ENCODE results near the gene LRFN2.

LRFN2 gene

GRCh38 chr6:40373267-40373666 is 213.9 kb downstream of the LRFN2 start:
- H3K4me3 ChIP-seq (ENCODE audit: low read length), result no peak overlapping the region
- no peak for DNase-seq (ENCODE audit: low read depth, low spot score)

GRCh38 chr6:40371621-40372020 is 215.5 kb downstream of the LRFN2 start:
- no peak for DNase-seq (ENCODE audit: low read depth, low spot score)
- no peak overlapping the region for H3K4me3 ChIP-seq (ENCODE audit: low read length)

GRCh38 chr6:40371095-40371494 is 216.1 kb downstream of the LRFN2 start:
- H3K4me3 ChIP-seq (ENCODE audit: low read length), result no peak overlapping the region
- DNase-seq (ENCODE audit: low read depth, low spot score), result no peak

GRCh38 chr6:40369891-40370290 is 217.3 kb downstream of the LRFN2 start:
- no peak for DNase-seq (ENCODE audit: low read depth, low spot score)
- H3K4me3 ChIP-seq (ENCODE audit: low read length), result no peak overlapping the region

GRCh38 chr6:40369042-40369441 is 218.1 kb downstream of the LRFN2 start:
- H3K4me3 ChIP-seq (ENCODE audit: low read length), result no peak overlapping the region
- DNase-seq (ENCODE audit: low read depth, low spot score), result no peak

GRCh38 chr6:40362859-40363258 is 224.3 kb downstream of the LRFN2 start:
- H3K4me3 ChIP-seq (ENCODE audit: low read length), result no peak overlapping the region
- DNase-seq (ENCODE audit: low read depth, low spot score), result no peak

- no peak overlapping the region for H3K4me3 ChIP-seq (ENCODE audit: low read length)
- DNase-seq (ENCODE audit: low read depth, low spot score), result no peak
Observed at GRCh38 chr6:40359808-40360207, 227.4 kb downstream of the LRFN2 start.

- H3K4me3 ChIP-seq (ENCODE audit: low read length), result no peak overlapping the region
- DNase-seq (ENCODE audit: low read depth, low spot score), result no peak
Observed at GRCh38 chr6:40358473-40359460, 228.4 kb downstream of the LRFN2 start.

GRCh38 chr6:40356242-40356910 is 230.8 kb downstream of the LRFN2 start:
- no peak overlapping the region for H3K4me3 ChIP-seq (ENCODE audit: low read length)
- no peak for DNase-seq (ENCODE audit: low read depth, low spot score)

- DNase-seq (ENCODE audit: low read depth, low spot score), result no peak
Observed at GRCh38 chr6:40355532-40355931, 231.6 kb downstream of the LRFN2 start.

GRCh38 chr6:40355066-40355465 is 232.1 kb downstream of the LRFN2 start:
- no peak for DNase-seq (ENCODE audit: low read depth, low spot score)
- no peak overlapping the region for H3K4me3 ChIP-seq (ENCODE audit: low read length)

More at GRCh38 chr6:40355532-40355931, 231.6 kb downstream of the LRFN2 start:
- no peak overlapping the region for H3K4me3 ChIP-seq (ENCODE audit: low read length)

GRCh38 chr6:40353967-40354452 is 233.2 kb downstream of the LRFN2 start:
- H3K4me3 ChIP-seq (ENCODE audit: low read length), result no peak overlapping the region
- DNase-seq (ENCODE audit: low read depth, low spot score), result no peak

GRCh38 chr6:40353197-40353966 is 233.8 kb downstream of the LRFN2 start:
- no peak overlapping the region for H3K4me3 ChIP-seq (ENCODE audit: low read length)
- no peak for DNase-seq (ENCODE audit: low read depth, low spot score)

- no peak for DNase-seq (ENCODE audit: low read depth, low spot score)
- H3K4me3 ChIP-seq (ENCODE audit: low read length), result no peak overlapping the region
Observed at GRCh38 chr6:40352527-40353170, 234.5 kb downstream of the LRFN2 start.

GRCh38 chr6:40352006-40352405 is 235.2 kb downstream of the LRFN2 start:
- no peak overlapping the region for H3K4me3 ChIP-seq (ENCODE audit: low read length)
- DNase-seq (ENCODE audit: low read depth, low spot score), result no peak

- no peak overlapping the region for H3K4me3 ChIP-seq (ENCODE audit: low read length)
Observed at GRCh38 chr6:40350747-40351217, 236.4 kb downstream of the LRFN2 start.

GRCh38 chr6:40349901-40350746 is 237.0 kb downstream of the LRFN2 start:
- no peak overlapping the region for H3K4me3 ChIP-seq (ENCODE audit: low read length)
- no peak for DNase-seq (ENCODE audit: low read depth, low spot score)

More at GRCh38 chr6:40350747-40351217, 236.4 kb downstream of the LRFN2 start:
- DNase-seq (ENCODE audit: low read depth, low spot score), result no peak

All from Jurkat, Clone E6-1 (cell line).